ENCODE results near the gene BET1L.
A peak's percentile ranks its signal among the peaks of the same experiment; 100 is the strongest.

Gene BET1L

DNA sequence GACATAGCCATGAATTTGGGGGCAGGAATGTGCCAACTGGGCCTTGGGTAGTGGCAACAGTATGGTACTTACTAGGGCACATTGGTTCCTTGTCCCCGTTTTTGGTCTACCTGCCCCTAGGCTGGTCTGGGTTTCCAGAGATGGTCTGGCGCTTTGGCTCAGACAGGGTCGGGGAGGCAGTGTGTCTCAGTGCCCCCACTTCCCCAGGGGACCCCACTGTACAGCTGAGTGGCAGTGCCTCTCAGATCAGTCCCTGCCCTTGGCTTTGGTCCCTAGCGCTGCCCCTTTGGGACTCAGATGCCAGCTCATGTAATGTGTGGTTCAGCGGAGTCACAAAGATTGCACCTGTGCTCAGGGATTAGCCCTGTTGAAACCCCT is 3.6 kb upstream of the BET1L start:
- DNase-seq (ENCODE audit: low read depth in 2 of 3, low spot score in 2 of 3), result no peak

- DNase-seq (ENCODE audit: low read depth in 2 of 3, low spot score in 2 of 3), result no peak
These were observed 3.1 kb upstream of the BET1L start for GRCh38 chr11:210122-210802.

DNA sequence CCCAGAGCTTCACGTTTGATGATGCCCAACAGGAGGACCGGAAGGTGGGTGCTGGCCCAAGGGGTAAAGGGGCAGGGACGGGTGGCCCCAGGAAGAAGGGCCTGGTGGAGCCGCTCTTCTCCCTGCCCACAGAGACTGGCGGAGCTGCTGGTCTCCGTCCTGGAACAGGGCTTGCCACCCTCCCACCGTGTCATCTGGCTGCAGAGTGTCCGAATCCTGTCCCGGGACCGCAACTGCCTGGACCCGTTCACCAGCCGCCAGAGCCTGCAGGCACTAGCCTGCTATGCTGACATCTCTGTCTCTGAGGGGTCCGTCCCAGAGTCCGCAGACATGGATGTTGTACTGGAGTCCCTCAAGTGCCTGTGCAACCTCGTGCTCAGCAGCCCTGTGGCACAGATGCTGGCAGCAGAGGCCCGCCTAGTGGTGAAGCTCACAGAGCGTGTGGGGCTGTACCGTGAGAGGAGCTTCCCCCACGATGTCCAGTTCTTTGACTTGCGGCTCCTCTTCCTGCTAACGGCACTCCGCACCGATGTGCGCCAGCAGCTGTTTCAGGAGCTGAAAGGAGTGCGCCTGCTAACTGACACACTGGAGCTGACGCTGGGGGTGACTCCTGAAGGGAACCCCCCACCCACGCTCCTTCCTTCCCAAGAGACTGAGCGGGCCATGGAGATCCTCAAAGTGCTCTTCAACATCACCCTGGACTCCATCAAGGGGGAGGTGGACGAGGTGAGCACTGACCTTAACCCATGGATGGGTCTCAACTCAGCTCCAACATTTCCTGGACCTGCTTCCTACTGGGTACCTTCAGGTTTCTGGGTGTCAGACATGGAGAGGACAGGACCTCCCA is 2.3 kb upstream of the BET1L start:
- DNase-seq (ENCODE audit: low read depth in 2 of 3, low spot score in 2 of 3), result no peak

DNA sequence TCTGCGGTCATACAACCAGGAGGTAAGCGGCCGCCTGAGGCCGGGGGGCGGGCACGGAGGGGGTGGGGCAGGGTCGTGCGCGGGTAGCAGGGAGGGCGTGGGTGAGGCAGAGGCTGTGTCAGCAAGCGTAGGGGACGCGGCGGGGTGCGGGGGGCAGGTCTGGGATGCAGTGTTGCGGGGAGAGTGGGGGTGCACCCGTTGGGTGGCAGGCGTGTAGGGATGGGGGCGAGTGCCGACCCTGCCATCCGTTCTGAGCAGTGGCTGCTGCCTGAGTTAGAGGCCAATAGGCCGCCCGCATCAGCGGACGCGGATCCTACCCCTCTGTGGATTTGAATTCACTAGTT is 1.7 kb upstream of the BET1L start:
- no peak for DNase-seq (ENCODE audit: low read depth in 2 of 3, low spot score in 2 of 3)

GRCh38 chr11:208181-208916 is 1.1 kb upstream of the BET1L start:
- peak; percentile 50 to 67 (median 63) for DNase-seq (ENCODE audit: low read depth in 2 of 3, low spot score in 2 of 3)

DNA sequence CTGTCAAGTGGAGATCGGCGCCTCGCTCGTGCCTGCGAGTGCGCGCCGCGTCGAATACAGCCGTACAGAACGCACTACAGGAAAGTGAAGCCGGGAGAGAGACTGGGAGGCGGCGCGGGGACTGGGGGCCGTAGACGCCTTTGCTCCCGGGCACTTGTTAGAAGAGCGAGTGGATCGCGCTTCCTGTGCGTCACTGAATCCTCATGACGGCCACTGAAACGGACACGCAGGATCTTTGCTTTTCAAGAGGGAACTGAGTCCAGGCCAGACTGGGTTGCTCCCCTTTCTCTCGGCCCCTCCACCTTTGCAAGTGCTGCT is 623 bp upstream of the BET1L start:
- no peak for DNase-seq (ENCODE audit: low read depth in 2 of 3, low spot score in 2 of 3)

GRCh38 chr11:206526-207207 is 532 bp downstream of the BET1L start:
- no peak for DNase-seq (ENCODE audit: low read depth in 2 of 3, low spot score in 2 of 3)

GRCh38 chr11:206002-206384 is 1.2 kb downstream of the BET1L start:
- DNase-seq (ENCODE audit: low read depth in 2 of 3, low spot score in 2 of 3), result no peak

DNA sequence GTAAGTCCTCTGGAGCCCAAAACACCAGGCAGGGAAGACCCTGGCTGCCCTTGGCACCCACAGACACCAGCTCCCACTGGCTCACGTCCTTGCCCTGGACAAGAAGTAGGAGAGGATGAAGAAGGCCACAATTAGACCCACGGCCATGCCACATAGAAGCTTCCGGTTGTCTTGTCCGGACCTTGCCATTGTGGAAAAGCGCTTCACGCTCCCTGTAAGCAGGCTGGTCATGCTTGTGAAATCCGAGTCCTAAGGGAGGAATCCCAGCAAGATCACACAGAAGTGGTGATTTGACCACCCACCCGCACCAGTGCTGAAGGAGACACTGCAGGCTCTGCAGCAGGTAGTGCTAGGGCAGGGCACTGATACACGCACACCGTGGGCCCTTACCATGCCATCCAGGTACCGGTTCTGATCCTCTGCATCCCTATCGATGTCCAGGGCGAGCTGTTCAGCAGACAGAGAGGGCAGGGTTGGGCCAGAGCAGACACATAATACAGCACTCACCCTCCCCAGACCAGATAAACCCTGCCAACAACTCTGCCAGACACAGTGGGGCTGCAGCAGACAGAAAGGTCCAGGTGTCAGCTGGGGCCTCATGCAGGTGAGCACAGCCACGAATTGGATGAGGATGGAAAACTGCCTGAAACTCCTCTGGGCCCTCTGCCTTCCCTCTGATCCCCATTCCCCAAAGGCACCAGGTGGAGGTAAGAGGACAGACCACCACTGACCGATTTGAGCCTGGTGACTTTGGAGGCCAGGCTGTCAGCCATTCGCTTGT is 1.8 kb downstream of the BET1L start:
- DNase-seq (ENCODE audit: low read depth in 2 of 3, low spot score in 2 of 3), result no peak

- no peak for DNase-seq (ENCODE audit: low read depth in 2 of 3, low spot score in 2 of 3)
These were observed 2.6 kb downstream of the BET1L start for GRCh38 chr11:204587-205109.

- no peak for DNase-seq (ENCODE audit: low read depth in 2 of 3, low spot score in 2 of 3)
These were observed 3.1 kb downstream of the BET1L start for GRCh38 chr11:203945-204586.

- no peak for DNase-seq (ENCODE audit: low read depth in 2 of 3, low spot score in 2 of 3)
These were observed 3.9 kb downstream of the BET1L start for GRCh38 chr11:203056-203944.

DNA sequence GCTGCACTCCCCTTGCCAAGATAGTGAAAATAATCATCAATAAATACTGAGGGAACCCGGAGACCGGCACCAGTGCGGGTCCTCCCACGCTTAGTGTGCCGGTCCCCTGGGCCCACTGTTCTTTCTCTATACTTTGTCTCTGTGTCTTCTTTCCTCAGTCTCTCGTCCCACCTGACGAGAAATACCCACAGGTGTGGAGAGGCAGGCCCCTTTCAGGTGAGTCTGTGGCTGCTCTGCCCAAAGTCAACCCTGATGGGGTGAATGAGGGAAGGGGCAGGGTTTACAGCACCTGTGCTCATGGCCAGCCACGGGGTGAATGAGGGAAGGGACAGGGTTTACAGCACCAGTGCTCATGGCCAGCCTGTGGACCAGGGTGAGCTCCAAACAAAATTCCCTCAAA is 4.7 kb downstream of the BET1L start:
- DNase-seq (ENCODE audit: low read depth in 2 of 3, low spot score in 2 of 3), result no peak

GRCh38 chr11:201966-202365 is 5.2 kb downstream of the BET1L start:
- DNase-seq (ENCODE audit: low read depth in 2 of 3, low spot score in 2 of 3), result no peak

DNA sequence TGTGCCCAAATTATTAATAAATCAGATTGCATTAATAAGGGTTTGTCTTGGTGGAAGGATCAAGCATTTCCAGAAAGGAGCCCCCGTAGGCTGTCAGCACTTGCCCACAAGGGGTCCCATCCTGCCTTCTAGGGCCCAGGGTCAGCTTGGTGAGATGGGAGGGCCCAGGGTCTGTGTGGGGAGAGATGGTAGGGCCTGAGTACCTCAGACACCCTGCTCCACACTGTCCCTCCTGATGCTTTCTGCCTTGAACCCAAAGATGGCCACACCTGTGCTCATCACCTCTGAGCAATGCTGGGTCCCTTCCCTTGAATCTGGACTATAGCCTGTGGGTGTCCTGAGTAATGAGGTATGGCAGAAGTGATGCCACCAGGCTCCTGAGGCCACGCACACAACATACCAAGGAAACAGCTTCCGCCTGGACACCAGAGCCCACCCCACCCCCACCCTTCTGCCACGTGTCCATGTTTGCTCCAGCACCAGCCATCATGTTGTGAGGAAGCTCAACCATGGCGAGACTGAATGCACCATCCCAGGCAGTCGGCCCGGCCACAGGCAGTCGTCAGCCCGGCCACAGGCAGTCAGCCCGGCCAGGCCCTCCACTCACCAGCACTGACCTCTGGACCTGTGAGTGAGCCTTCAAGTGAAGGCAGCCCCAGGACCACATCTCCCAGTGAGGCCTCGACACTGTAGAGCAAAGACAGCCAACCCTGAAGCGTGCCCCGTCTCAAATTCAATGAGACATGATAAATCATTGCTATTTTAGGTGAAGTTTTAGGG is 6.8 kb downstream of the BET1L start:
- DNase-seq (ENCODE audit: low read depth in 2 of 3, low spot score in 2 of 3), result no peak

DNA sequence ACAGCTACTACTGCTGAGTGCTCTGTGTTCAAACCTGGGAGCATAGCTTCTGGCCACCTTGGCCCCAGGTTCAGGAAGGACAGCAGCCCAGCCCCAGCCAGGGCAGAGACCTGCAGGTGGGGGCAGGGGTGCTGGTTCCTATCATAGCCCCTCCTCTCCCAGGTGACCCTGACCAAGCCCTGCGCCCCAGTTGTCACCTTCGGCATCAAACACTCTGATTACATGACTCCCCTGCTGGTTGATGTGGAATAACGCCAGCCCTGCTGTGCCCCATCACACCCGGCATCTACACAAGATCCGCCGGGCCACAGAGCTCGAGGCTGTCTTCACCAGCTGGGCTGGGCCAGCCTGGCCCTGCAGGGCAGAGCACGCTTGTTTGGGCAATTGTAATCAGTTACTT is 7.4 kb downstream of the BET1L start:
- no peak for DNase-seq (ENCODE audit: low read depth in 2 of 3, low spot score in 2 of 3)

- DNase-seq (ENCODE audit: low read depth in 2 of 3, low spot score in 2 of 3), result no peak
These were observed 8.1 kb downstream of the BET1L start for GRCh38 chr11:199004-199581.

DNA sequence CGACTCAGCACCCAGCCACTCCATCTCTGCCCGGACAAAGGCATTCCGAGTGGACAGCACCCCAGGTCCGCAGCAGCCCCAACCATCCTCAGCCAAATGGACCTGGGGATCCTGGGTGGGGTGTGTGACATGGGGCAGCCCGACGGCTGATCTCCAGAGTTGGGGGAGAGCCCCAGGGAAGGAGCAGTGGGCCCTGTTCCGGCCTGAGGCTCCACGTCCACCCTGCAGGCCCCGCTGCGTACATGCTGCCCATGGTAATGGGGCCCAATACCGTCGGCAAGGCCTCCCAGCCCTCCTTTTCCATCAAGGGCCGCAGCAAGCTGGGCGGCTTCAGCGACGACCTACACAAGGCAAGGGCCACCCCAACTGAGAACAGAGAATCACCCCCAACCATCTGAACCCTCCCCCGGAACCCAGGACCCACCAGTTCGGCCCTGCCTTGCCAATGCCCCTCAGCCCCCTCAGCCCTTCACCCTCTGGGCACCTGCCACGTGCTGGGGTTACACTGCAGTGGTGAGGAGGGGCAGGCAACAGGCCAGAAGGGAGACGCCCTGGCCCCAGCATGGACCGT is 8.9 kb downstream of the BET1L start:
- no peak for DNase-seq (ENCODE audit: low read depth in 2 of 3, low spot score in 2 of 3)

All from activated CD8-positive, alpha-beta memory T cell treated with anti-CD3 and anti-CD28 coated beads for 48 hours (primary cell).